ENCODE results near the gene SNRK.

SNRK gene

DNA sequence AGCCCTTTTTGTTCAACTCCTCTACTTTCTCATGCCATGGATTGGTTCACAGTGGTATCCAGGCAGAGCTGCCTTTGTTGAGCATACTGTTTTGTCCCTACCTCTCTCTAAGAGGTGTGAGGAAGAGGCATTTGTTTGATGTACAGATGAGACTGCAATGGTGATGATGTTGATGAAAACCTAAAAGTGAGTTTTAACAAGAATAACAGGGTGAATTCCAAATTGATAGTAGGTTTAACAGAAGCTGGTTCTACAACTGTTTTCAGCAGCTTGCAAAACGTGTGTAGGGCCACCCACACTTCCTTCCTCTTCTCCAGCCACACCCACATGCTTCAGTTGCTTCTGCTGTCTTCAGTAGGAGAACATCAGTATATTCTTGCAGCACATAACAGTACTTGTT, 10.2 kb downstream of the SNRK start:
- Histone ChIP-seq H3K36me3 (ENCODE audit: control insufficient read depth, insufficient read depth, low read length) (no peaks in the 10 kb centered on the region), H3K27ac (ENCODE audit: low read depth, low read length) (no peak overlapping the region), H3K4me1 (ENCODE audit: control insufficient read depth, insufficient read depth, low read length) (no peaks in the 10 kb centered on the region), H3K9ac (ENCODE audit: low read length) (no peak overlapping the region), H3K27me3 (ENCODE audit: control insufficient read depth, insufficient read depth, low read length) (no peaks in the 10 kb centered on the region), H3K4me3 (ENCODE audit: low read length) (no peak overlapping the region)

DNA sequence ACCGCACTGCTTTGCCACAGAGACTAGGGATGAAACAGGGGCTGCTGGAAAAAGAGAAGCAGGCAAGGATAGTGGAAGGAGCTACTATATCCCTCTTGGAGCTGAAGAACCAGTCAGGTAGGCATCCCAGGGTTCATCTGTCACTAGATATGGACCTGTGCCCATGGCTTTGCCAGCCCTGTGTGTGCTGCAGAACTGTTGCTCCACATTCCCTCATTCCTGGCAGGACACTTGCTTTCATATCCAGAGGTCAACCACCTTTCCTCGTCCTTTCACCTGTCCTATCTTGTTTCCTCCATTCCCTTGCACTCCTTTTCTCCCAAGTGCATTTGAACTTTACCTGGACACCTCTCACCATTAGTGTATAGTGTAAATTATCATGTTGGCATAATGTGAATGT, 12.0 kb downstream of the SNRK start:
- Histone ChIP-seq H3K4me1 (ENCODE audit: control insufficient read depth, insufficient read depth, low read length) (no peaks in the 10 kb centered on the region), H3K36me3 (ENCODE audit: control insufficient read depth, insufficient read depth, low read length) (no peaks in the 10 kb centered on the region), H3K27ac (ENCODE audit: low read depth, low read length) (no peak overlapping the region)

DNA sequence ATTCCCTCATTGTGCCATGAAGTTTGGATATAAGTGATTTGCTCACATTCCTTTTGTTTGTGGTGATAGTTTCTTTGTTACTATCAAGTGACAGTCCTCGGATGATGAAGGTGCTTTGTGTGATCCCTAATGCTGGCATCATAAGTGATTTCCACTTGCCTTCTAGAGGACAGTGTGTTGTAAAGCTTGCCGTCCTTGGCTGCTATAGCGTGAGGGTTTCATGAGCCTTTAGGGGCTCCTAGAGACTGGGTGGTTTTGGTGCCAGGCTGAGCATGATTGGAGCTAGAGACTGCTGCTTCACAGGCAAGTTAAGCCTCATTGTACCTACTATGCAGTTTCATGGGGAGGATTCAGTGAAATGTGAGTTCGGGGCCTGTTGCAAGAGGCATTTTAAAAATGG, 12.4 kb downstream of the SNRK start:
- H3K27ac ChIP-seq (ENCODE audit: low read depth, low read length) = no peak overlapping the region
- H3K27me3 ChIP-seq (ENCODE audit: control insufficient read depth, insufficient read depth, low read length) = no peaks in the 10 kb centered on the region
- no peak overlapping the region for H3K9ac ChIP-seq (ENCODE audit: low read length)
- H3K36me3 ChIP-seq (ENCODE audit: control insufficient read depth, insufficient read depth, low read length) = peaks cover 3% of the 10 kb centered on the region
- H3K4me3 ChIP-seq (ENCODE audit: low read length) = no peak overlapping the region
- no peaks in the 10 kb centered on the region for H3K4me1 ChIP-seq (ENCODE audit: control insufficient read depth, insufficient read depth, low read length)

More for the DNA sequence above, 12.0 kb downstream of the SNRK start:
- Histone ChIP-seq H3K9ac (ENCODE audit: low read length) (no peak overlapping the region), H3K4me3 (ENCODE audit: low read length) (no peak overlapping the region), H3K27me3 (ENCODE audit: control insufficient read depth, insufficient read depth, low read length) (no peaks in the 10 kb centered on the region)

DNA sequence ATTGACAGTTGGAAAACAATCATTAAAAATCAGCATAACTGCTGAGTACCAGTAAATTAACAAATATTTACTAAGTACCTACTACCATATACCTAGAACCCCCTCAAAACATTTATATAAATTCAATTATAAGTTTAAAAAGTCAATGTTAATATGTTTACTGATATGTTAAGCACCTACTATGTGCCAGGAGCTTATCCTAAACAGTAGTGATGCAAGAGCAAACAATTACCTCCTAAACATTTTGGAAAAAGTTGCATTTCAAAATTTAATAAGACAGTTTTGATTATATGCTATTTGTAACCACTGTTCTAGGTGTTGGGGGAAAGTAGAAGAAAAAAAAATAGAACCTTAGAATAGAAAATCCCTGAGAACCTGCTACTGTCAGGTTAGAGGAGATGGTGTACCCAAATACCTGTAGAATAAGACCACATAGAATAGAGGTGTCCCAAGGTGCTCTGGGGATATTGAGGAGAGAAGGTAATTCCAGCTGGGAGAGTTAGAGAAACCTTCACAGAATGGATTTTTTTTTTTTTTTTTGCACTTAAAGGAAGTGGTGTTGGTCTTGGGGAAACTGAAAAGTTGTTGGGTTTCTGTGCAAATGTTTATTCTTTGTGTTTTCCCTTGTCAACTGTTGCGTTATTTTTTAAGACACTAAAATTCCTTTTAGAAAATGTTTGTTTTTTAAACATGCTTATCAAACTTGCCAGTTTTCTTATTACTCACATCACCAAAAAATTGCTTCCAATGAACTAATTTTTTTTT, 16.0 kb downstream of the SNRK start:
- Histone ChIP-seq H3K9ac (ENCODE audit: low read length) (no peak overlapping the region), H3K27me3 (ENCODE audit: control insufficient read depth, insufficient read depth, low read length) (no peaks in the 10 kb centered on the region), H3K36me3 (ENCODE audit: control insufficient read depth, insufficient read depth, low read length) (peaks cover 3% of the 10 kb centered on the region), H3K4me3 (ENCODE audit: low read length) (no peak overlapping the region), H3K27ac (ENCODE audit: low read depth, low read length) (no peak overlapping the region), H3K4me1 (ENCODE audit: control insufficient read depth, insufficient read depth, low read length) (no peaks in the 10 kb centered on the region)

DNA sequence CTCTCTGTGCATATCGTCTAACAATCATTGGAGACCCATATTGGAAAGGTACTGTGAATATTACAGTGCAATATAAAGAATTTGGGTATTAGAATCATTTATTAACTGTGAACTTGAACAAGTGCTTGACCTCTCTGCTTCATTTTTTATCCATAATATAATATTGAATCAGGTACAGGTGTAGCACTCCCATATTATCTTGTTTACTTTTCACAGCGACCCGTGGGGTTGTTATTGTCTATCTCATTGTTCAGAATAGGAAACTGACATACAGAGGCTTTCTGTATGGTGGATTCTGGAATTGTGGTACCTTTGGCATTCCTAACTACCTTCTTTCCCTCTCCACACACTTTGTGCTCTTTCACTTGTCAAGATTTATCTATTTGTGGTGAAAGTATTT, 17.8 kb downstream of the SNRK start:
- Histone ChIP-seq H3K4me3 (ENCODE audit: low read length) (no peak overlapping the region), H3K27ac (ENCODE audit: low read depth, low read length) (no peak overlapping the region), H3K27me3 (ENCODE audit: control insufficient read depth, insufficient read depth, low read length) (no peaks in the 10 kb centered on the region), H3K4me1 (ENCODE audit: control insufficient read depth, insufficient read depth, low read length) (no peaks in the 10 kb centered on the region), H3K9ac (ENCODE audit: low read length) (no peak overlapping the region), H3K36me3 (ENCODE audit: control insufficient read depth, insufficient read depth, low read length) (peaks cover 3% of the 10 kb centered on the region)

DNA sequence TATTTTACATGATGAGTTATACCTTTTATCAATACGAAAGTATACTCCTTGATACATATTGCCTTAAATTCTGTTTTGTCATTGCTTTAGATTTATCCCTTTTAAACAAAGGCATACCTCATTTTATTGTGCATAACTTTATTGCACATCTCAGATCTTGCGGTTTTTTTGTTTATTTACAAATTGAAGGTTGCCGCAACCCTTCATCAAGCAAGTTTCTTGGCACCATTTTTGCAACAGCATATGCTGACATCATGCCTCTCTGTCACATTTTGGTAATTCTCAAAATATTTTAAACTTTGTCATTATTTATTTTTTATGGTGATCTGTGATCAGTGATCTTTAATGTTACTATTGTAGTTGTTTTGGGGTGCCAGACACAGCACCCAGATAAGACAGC, 20.9 kb downstream of the SNRK start:
- Histone ChIP-seq H3K27ac (ENCODE audit: low read depth, low read length) (no peak overlapping the region), H3K36me3 (ENCODE audit: control insufficient read depth, insufficient read depth, low read length) (peaks cover 3% of the 10 kb centered on the region), H3K4me1 (ENCODE audit: control insufficient read depth, insufficient read depth, low read length) (no peaks in the 10 kb centered on the region), H3K27me3 (ENCODE audit: control insufficient read depth, insufficient read depth, low read length) (no peaks in the 10 kb centered on the region), H3K9ac (ENCODE audit: low read length) (no peak overlapping the region), H3K4me3 (ENCODE audit: low read length) (no peak overlapping the region)

DNA sequence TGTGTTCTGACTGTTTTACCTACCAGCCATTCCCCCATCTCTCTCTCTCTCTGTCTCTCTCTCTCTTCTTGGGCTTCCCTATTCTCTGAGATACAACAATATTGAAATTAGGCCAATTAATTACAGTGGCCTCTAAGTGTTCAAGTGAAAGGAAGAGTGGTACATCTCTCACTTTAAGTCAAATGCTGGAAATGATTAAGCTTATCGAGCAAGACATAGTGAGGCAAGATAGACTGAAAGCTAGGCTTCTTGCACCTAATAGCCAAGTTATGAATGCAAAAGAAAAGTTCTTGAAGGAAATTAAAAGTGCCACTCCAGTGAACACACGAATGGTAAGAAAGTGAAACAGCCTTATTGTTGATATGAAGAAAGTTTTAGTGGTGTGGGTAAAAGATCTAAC, 21.3 kb downstream of the SNRK start:
- H3K4me3 ChIP-seq (ENCODE audit: low read length) = no peak overlapping the region
- no peak overlapping the region for H3K27ac ChIP-seq (ENCODE audit: low read depth, low read length)
- H3K27me3 ChIP-seq (ENCODE audit: control insufficient read depth, insufficient read depth, low read length) = no peaks in the 10 kb centered on the region
- no peaks in the 10 kb centered on the region for H3K4me1 ChIP-seq (ENCODE audit: control insufficient read depth, insufficient read depth, low read length)
- H3K9ac ChIP-seq (ENCODE audit: low read length) = no peak overlapping the region
- H3K36me3 ChIP-seq (ENCODE audit: control insufficient read depth, insufficient read depth, low read length) = peaks cover 3% of the 10 kb centered on the region

DNA sequence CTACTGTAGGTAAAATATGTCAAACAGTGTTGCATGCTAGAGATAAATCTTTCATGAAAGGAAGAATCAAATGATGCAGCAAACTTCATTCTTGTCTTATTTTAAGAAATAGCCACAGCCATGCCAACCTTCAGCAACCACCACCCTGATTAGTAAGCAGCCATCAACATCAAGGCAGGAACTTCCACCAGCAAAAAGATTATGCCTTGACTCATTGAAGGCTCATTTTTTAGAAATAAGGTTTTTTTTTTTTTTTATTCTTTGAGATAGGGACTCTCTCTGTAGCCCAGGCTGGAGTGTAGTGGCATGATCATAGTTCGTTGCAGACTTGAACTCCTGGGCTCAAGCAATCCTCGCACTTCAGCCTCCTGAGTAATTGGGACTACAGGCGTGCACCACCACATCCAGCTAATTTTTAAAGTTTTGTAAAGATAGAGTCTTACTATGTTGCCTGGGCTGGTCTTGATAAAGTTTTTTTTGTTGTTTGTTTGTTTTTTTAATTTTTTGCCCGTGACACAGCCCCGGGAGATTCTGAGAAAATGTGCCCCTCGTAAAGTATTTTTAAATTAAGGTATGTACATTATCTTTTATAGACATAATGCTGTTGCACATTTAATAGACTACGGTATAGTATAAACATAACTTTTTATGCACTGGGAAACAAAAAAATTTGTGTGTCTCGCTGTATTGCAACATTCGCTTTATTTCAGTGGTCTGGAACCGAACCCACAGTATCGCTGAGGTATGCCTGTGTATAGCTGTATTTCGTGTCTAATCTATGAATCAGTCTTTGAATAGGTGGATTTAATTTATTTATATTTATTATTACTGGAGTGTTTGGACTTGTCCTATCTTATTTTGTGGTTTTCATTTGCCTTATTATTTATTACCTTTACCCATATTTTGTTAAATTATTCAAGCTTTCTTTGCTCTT, 23.3 kb downstream of the SNRK start:
- no peak overlapping the region for H3K9ac ChIP-seq (ENCODE audit: low read length)
- no peak overlapping the region for H3K27ac ChIP-seq (ENCODE audit: low read depth, low read length)
- H3K27me3 ChIP-seq (ENCODE audit: control insufficient read depth, insufficient read depth, low read length) = no peaks in the 10 kb centered on the region
- H3K36me3 ChIP-seq (ENCODE audit: control insufficient read depth, insufficient read depth, low read length) = no peaks in the 10 kb centered on the region
- H3K4me1 ChIP-seq (ENCODE audit: control insufficient read depth, insufficient read depth, low read length) = no peaks in the 10 kb centered on the region
- no peak overlapping the region for H3K4me3 ChIP-seq (ENCODE audit: low read length)

DNA sequence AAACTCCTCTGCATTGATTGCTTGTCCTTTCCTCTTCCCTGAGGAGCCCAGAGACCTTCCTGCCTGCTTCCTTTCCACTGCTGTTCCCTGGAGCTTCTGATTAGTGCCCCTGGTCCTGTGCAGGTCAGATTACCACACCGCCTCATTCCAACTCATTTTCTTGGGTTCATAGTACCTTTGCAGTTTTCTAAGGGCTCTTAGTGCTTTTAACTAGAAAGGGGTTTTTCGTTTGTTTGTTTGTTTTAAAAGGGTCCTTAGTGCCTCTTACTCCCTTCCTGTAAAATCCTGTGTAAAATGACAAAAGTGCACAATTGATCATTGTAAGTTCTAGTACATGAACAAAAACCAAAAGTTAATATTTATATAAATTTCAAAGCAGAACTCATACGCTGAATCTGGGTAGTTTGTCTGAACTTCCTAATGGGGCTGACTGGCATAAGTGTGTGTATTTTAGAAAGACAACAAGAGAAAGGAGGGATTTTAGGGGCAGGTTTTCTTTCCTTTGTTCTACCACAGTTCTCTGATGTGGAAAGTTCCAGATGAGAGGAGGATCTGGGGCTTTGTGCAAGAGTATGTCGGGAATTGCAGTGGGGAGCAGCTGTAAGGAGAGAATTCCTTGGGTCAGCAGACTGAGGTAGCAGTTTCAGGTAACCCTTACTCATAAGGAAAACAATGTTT, 30.6 kb downstream of the SNRK start:
- Histone ChIP-seq H3K9ac (ENCODE audit: low read length) (no peak overlapping the region), H3K27me3 (ENCODE audit: control insufficient read depth, insufficient read depth, low read length) (no peaks in the 10 kb centered on the region), H3K4me3 (ENCODE audit: low read length) (no peak overlapping the region), H3K4me1 (ENCODE audit: control insufficient read depth, insufficient read depth, low read length) (no peaks in the 10 kb centered on the region), H3K27ac (ENCODE audit: low read depth, low read length) (no peak overlapping the region), H3K36me3 (ENCODE audit: control insufficient read depth, insufficient read depth, low read length) (no peaks in the 10 kb centered on the region)

DNA sequence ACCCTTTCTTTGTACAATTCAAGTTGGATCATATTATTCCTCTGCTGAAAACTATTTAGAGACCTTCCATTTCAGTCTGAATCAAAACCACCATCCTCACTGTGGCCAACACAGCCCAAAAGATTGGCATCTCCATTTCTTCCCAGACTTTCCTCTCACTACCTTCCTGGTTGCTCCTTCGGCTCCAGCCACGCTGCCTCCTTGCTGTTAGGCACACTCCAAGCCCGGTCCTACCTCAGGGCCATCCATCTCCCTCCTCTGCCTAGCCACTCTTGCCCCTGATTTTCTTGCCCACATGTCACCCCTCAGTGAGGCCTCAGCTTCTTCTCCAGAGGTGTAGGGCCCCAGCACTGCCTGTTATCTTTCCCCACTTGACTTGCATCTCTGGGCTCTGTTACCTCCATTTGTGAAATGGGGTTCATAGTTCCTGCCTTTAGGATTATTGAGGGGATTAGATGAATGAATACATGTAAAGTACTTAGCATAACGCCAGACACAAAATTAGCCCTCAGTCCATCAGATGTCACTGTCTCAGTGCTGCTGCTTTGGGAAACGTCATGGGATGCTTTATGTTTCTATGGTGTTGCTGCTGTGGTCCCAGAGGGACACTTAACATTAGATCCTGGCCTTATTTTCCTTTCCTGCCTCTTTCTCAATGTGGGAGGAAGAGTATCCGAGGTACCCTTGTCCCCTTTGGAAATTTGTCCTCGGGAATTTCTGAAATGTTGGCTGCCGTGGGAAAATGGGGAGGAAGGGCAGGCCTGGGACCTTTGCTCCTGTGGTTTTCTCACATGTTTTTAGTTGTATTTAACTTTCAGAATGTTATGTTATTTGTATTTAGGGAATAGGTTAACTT, 31.3 kb downstream of the SNRK start:
- no peak overlapping the region for H3K9ac ChIP-seq (ENCODE audit: low read length)
- H3K27me3 ChIP-seq (ENCODE audit: control insufficient read depth, insufficient read depth, low read length) = no peaks in the 10 kb centered on the region
- no peaks in the 10 kb centered on the region for H3K4me1 ChIP-seq (ENCODE audit: control insufficient read depth, insufficient read depth, low read length)

DNA sequence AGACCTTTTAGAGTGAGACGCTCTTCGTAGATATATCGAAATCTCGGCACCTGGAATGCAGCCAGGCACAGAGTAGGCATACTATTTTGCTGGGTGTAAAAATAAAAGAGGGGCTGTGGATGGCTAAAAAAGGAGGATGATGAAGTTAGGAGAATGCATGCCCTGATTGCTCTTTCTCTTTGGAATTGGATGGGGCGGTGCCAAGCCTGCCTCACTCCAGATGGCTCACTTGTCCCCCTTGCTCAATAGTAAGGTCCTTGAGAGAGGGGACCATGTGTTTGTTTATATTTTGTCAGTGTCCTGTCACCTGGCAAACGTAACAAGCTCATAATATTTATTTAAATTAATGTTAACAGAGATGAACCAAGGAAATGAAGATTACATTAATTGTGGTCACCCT, 33.0 kb downstream of the SNRK start:
- Histone ChIP-seq H3K27me3 (ENCODE audit: control insufficient read depth, insufficient read depth, low read length) (no peaks in the 10 kb centered on the region), H3K9ac (ENCODE audit: low read length) (no peak overlapping the region), H3K27ac (ENCODE audit: low read depth, low read length) (no peak overlapping the region), H3K36me3 (ENCODE audit: control insufficient read depth, insufficient read depth, low read length) (no peaks in the 10 kb centered on the region), H3K4me1 (ENCODE audit: control insufficient read depth, insufficient read depth, low read length) (no peaks in the 10 kb centered on the region), H3K4me3 (ENCODE audit: low read length) (no peak overlapping the region)

More for the DNA sequence above, 31.3 kb downstream of the SNRK start:
- H3K36me3 ChIP-seq (ENCODE audit: control insufficient read depth, insufficient read depth, low read length) = no peaks in the 10 kb centered on the region
- H3K4me3 ChIP-seq (ENCODE audit: low read length) = no peak overlapping the region
- H3K27ac ChIP-seq (ENCODE audit: low read depth, low read length) = no peak overlapping the region

DNA sequence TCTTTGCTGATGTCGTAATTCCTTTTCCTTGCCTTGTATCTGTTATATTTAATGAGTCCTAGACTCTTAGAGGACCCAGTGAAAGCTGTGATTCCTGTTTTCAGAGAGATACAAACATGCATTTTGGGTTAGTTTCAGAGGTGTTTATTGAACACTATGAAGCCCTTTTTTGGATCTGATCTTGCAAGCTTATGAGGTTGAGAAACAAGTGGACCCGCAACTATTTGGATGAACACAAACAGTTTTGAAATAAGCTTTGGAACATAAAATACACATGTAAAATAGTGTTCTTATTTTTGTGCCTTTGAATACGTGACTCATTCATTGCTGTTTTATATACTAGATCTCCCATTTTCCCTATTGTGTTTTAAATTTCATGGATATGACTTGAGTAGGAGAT, 33.5 kb downstream of the SNRK start:
- H3K4me3 ChIP-seq (ENCODE audit: low read length) = no peak overlapping the region
- H3K9ac ChIP-seq (ENCODE audit: low read length) = no peak overlapping the region
- H3K27ac ChIP-seq (ENCODE audit: low read depth, low read length) = no peak overlapping the region
- no peaks in the 10 kb centered on the region for H3K36me3 ChIP-seq (ENCODE audit: control insufficient read depth, insufficient read depth, low read length)
- H3K27me3 ChIP-seq (ENCODE audit: control insufficient read depth, insufficient read depth, low read length) = no peaks in the 10 kb centered on the region
- H3K4me1 ChIP-seq (ENCODE audit: control insufficient read depth, insufficient read depth, low read length) = peaks cover under 1% of the 10 kb centered on the region
